Kidney (tissue), 14 donors: ENCODE results near the gene LRRN2. TPM values are rescaled to one million over a fixed set of nuclear protein-coding genes. Genes with fewer than 3 reads are reported as not detected.

ENCODE experiments used
- DNase-seq, 5 donors: peaks; one replicate each; pipeline ENCODE4 v3.0.0-alpha.2; 2013 to 2020
- FAIRE-seq: peaks from 2 replicates; lab custom pipeline; 2012; peaks lifted over from hg19 to GRCh38; lab: Jason Lieb, UNC
- H3K27ac ChIP-seq, 2 donors: one replicate each; pipeline ENCODE4 v1.7.0; 2013; ENCODE audit warnings: low read depth in 2 of 2, low read length in 2 of 2, inconsistent platforms in 1 of 2
- H3K27me3 ChIP-seq: one replicate; pipeline ENCODE4 v1.7.1; 2013; ENCODE audit warnings: low read length, inconsistent platforms; ENCODE audit not compliant: control insufficient read depth, insufficient read depth
- H3K36me3 ChIP-seq, 3 donors: one replicate each; pipeline versions ENCODE4 v1.7.0 to v1.7.1; 2013; ENCODE audit warnings: low read length in 3 of 3, control low read depth in 1 of 3, inconsistent platforms in 1 of 3; ENCODE audit not compliant: insufficient read depth in 3 of 3, control insufficient read depth in 2 of 3
- H3K4me1 ChIP-seq, 3 donors: one replicate each; pipeline versions ENCODE4 v1.7.0 to v1.7.1; 2013; ENCODE audit warnings: low read length in 3 of 3, inconsistent platforms in 1 of 3, low read depth in 1 of 3; ENCODE audit not compliant: control insufficient read depth in 2 of 3, insufficient read depth in 2 of 3
- H3K4me3 ChIP-seq, 3 donors: one replicate each; pipeline versions ENCODE4 v1.7.0 to v1.8.1; 2013; ENCODE audit warnings: low read length in 3 of 3, control low read depth in 1 of 3, inconsistent platforms in 1 of 3
- H3K9ac ChIP-seq, 3 donors: one replicate each; pipeline versions ENCODE4 v1.7.0 to v1.7.1; 2013; ENCODE audit warnings: low read length in 3 of 3, control low read depth in 1 of 3, inconsistent platforms in 1 of 3
- H3K9me3 ChIP-seq, 3 donors: one replicate each; pipeline versions ENCODE4 v1.7.0 to v1.7.1; 2013; ENCODE audit warnings: low read length in 3 of 3, control low read depth in 1 of 3, inconsistent platforms in 1 of 3; ENCODE audit not compliant: control insufficient read depth in 2 of 3, insufficient read depth in 1 of 3
- intact Hi-C: fragments of 100-400 bp; cut with DNase I; formaldehyde crosslinking; loops from one replicate; pipeline ENCODE4 v1.11.1; 2022
- polyA plus RNA-seq: library from polyadenylated mRNA; stranded (reverse); fragments of 350-450 nt; fragmentation: Illumina TruSeq; extraction: RNeasy Lipid Tissue Mini Kit (QIAGEN cat#74804); gene quantifications from one replicate; pipeline ENCODE4 v1.2.3, GENCODE V29; 2014; ENCODE audit warnings: low read depth, low replicate concordance; ENCODE audit not compliant: insufficient read depth
- total RNA-seq: library from RNA; stranded (reverse); fragmentation: NEBNext Ultra II Directional; extraction: Animal tissue kit (Norgen Biotek cat#: 25700); gene quantifications from one replicate; pipeline ENCODE4 v1.2.1, GENCODE V29; 2021
- TF ChIP-seq, protein P1 (sequence below): IDR thresholded peaks from 3 replicates; pipeline ENCODE4 v1.5.1; 2012; ENCODE audit warnings: mild to moderate bottlenecking, moderate library complexity, borderline replicate concordance; ENCODE audit not compliant: insufficient read depth; ENCODE audit errors: extremely low read depth
- donor health status: control.
- donor health status: control.
- donor health status: control.
- donor health status: control.
- donor health status: control.
- donor health status: DM: yes; HTN: yes; CAD: no.
- donor health status: Normal renal cell carcinoma (clear cell type).

Gene LRRN2
- total and polyA plus RNA-seq, 2 donors from 2014 or later, result 14.4 to 16.0 TPM

GRCh38 chr1:204705493-204705811 is 19.9 kb upstream of the LRRN2 start:
- H3K9me3 ChIP-seq, result no peaks in the 10 kb centered on the region
- DNase-seq (no peak), FAIRE-seq (no peak)
- TF ChIP-seq, protein P1, sequence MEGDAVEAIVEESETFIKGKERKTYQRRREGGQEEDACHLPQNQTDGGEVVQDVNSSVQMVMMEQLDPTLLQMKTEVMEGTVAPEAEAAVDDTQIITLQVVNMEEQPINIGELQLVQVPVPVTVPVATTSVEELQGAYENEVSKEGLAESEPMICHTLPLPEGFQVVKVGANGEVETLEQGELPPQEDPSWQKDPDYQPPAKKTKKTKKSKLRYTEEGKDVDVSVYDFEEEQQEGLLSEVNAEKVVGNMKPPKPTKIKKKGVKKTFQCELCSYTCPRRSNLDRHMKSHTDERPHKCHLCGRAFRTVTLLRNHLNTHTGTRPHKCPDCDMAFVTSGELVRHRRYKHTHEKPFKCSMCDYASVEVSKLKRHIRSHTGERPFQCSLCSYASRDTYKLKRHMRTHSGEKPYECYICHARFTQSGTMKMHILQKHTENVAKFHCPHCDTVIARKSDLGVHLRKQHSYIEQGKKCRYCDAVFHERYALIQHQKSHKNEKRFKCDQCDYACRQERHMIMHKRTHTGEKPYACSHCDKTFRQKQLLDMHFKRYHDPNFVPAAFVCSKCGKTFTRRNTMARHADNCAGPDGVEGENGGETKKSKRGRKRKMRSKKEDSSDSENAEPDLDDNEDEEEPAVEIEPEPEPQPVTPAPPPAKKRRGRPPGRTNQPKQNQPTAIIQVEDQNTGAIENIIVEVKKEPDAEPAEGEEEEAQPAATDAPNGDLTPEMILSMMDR, result no peak
- intact Hi-C loops, result no loop called here
- no peaks in the 10 kb centered on the region for H3K4me1 ChIP-seq
- H3K9ac ChIP-seq, result no peak overlapping the region
- no peaks in the 10 kb centered on the region for H3K36me3 ChIP-seq
- H3K27me3 ChIP-seq, result no peaks in the 10 kb centered on the region
- H3K4me3 ChIP-seq, result no peak overlapping the region
- H3K27ac ChIP-seq, result no peak overlapping the region

GRCh38 chr1:204704794-204705492 is 19.4 kb upstream of the LRRN2 start:
- TF ChIP-seq, protein P1, result no peak
- no peak overlapping the region for H3K4me3 ChIP-seq
- no peak for FAIRE-seq

GRCh38 chr1:204703826-204704612 is 18.5 kb upstream of the LRRN2 start:
- H3K27ac ChIP-seq, result no peak overlapping the region
- intact Hi-C loops, result no loop called here
- TF ChIP-seq, protein P1, result no peak
- no peak overlapping the region for H3K9ac ChIP-seq
- no peak overlapping the region for H3K4me3 ChIP-seq
- H3K9me3 ChIP-seq, result no peaks in the 10 kb centered on the region
- FAIRE-seq (no peak), DNase-seq (no peak)
- no peaks in the 10 kb centered on the region for H3K27me3 ChIP-seq
- no peaks in the 10 kb centered on the region for H3K36me3 ChIP-seq
- no peaks in the 10 kb centered on the region for H3K4me1 ChIP-seq

More at GRCh38 chr1:204704794-204705492, 19.4 kb upstream of the LRRN2 start:
- H3K27me3 ChIP-seq, result no peaks in the 10 kb centered on the region
- H3K9me3 ChIP-seq, result no peaks in the 10 kb centered on the region
- DNase-seq, result no peak
- no peaks in the 10 kb centered on the region for H3K36me3 ChIP-seq
- intact Hi-C loops, result no loop called here
- H3K4me1 ChIP-seq, result no peaks in the 10 kb centered on the region
- H3K27ac ChIP-seq, result no peak overlapping the region
- H3K9ac ChIP-seq, result no peak overlapping the region
